ENCODE measurements around the gene TMOD1. TPM values are rescaled to one million over a fixed set of nuclear protein-coding genes. Genes with fewer than 3 reads are reported as not detected.
A peak's percentile ranks its signal among the peaks of the same experiment; 100 is the strongest.

The TMOD1 gene
- total and polyA plus RNA-seq, 4 donors = 2.4 to 7.9 (median 5.2) TPM

DNA sequence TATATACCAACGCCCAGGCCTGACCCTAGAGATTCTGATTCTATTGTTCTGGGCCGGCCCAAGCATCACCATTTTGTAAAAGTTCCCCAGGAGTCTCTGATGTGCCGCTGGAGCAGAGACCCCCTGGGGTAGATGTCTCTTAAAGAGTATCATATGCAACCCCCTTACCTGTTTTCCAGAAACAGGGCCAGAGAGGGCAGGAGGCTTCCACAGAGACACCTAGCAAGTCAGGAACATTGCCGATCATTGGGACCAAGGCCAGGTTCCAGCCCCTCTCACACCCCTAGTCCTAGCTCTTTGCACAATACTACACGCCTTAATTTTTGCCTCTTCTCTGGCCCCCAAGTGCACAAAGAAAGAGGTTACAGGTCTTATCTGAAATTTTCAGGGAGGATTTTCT, 63.8 kb downstream of the TMOD1 start:
- peaks cover 0 to 2% (median 0%) of the 10 kb centered on the region in 3 donors for H3K27me3 ChIP-seq (ENCODE audit: control insufficient read depth in 3 of 3, insufficient read depth in 3 of 3, low read length in 2 of 3)
- H3K9me3 ChIP-seq (ENCODE audit: control insufficient read depth in 4 of 4, insufficient read depth in 3 of 4, low read length in 3 of 4) = peaks cover 0 to 3% (median 0%) of the 10 kb centered on the region in 4 donors
- H3K4me1 ChIP-seq (ENCODE audit: control insufficient read depth in 5 of 5, insufficient read depth in 5 of 5, low read length in 5 of 5) = peaks cover 0 to 18% (median 0%) of the 10 kb centered on the region in 5 donors
- TF ChIP-seq, protein P1, sequence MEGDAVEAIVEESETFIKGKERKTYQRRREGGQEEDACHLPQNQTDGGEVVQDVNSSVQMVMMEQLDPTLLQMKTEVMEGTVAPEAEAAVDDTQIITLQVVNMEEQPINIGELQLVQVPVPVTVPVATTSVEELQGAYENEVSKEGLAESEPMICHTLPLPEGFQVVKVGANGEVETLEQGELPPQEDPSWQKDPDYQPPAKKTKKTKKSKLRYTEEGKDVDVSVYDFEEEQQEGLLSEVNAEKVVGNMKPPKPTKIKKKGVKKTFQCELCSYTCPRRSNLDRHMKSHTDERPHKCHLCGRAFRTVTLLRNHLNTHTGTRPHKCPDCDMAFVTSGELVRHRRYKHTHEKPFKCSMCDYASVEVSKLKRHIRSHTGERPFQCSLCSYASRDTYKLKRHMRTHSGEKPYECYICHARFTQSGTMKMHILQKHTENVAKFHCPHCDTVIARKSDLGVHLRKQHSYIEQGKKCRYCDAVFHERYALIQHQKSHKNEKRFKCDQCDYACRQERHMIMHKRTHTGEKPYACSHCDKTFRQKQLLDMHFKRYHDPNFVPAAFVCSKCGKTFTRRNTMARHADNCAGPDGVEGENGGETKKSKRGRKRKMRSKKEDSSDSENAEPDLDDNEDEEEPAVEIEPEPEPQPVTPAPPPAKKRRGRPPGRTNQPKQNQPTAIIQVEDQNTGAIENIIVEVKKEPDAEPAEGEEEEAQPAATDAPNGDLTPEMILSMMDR (IDR thresholded peaks at IDR 0.05; ENCODE audit: control extremely low read depth, extremely low read depth) = no peak
- H3K27ac ChIP-seq (ENCODE audit: low read depth in 1 of 2, low read length in 1 of 2) = no peak overlapping the region
- DNase-seq (no peak), ATAC-seq (ENCODE audit: insufficient read depth, low FRiP score) (no peak)
- 89 to 94% methylated on average over 5 of the region's 5 CpGs for WGBS, 2 donors
- H3K9ac ChIP-seq (ENCODE audit: insufficient read depth in 1 of 2, low read length in 2 of 2) = no peak overlapping the region
- peaks cover 0 to 6% (median 0%) of the 10 kb centered on the region in 4 donors for H3K36me3 ChIP-seq (ENCODE audit: control insufficient read depth in 4 of 4, insufficient read depth in 4 of 4, low read length in 4 of 4)
- no peak overlapping the region for H3K4me3 ChIP-seq

DNA sequence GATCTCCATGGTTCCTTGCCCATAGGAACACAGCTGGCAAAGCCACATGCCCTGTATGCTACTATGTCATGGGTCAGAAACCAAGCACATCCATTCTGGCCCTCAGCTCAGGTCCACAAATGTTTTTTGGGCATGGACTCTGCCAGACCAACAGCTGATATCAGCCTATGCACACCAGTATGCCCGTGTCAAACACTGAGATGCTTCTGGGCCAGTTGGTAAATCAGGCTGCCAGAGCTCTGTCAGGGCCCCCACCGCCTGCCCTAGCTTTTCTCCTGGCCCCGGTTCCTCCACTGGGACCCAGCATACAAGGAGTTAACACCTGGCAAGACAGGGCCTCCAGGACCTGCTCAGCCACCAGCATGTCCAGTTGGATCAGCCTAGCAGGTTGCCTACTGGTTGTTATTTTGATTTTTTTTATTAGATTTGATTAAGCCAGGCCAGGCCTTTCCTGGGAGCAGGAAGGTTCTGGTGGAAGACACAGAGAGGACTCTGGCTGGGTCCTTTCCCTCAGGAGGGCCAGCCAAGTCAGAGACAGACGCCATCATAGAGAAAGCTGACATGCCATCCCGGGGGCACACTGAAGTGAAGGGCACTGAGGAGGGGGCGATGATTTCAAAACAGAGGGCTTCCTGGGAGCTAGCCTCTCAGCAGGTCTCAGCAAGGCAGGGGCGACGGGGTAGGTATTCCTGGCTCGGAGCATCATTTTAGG, 65.9 kb downstream of the TMOD1 start:
- TF ChIP-seq, protein P1 (IDR thresholded peaks at IDR 0.05; ENCODE audit: control extremely low read depth, extremely low read depth) = no peak
- H3K27me3 ChIP-seq (ENCODE audit: control insufficient read depth in 3 of 3, insufficient read depth in 3 of 3, low read length in 2 of 3) = peaks cover 0 to 4% (median 0%) of the 10 kb centered on the region in 3 donors
- 67 to 88% methylated on average over 9 of the region's 9 CpGs for WGBS, 2 donors
- H3K9ac ChIP-seq (ENCODE audit: insufficient read depth in 1 of 2, low read length in 2 of 2) = no peak overlapping the region
- no peak for ATAC-seq (ENCODE audit: insufficient read depth, low FRiP score)
- peaks cover 0 to 18% (median 0%) of the 10 kb centered on the region in 5 donors for H3K4me1 ChIP-seq (ENCODE audit: control insufficient read depth in 5 of 5, insufficient read depth in 5 of 5, low read length in 5 of 5)
- peak overlapping the region in 1 of 2 donors; percentile 26 for H3K27ac ChIP-seq (ENCODE audit: low read depth in 1 of 2, low read length in 1 of 2)
- no peak overlapping the region for H3K4me3 ChIP-seq
- no peak for DNase-seq
- H3K36me3 ChIP-seq (ENCODE audit: control insufficient read depth in 4 of 4, insufficient read depth in 4 of 4, low read length in 4 of 4) = peaks cover 0 to 12% (median 0%) of the 10 kb centered on the region in 4 donors
- peaks cover 0 to 3% (median 0%) of the 10 kb centered on the region in 4 donors for H3K9me3 ChIP-seq (ENCODE audit: control insufficient read depth in 4 of 4, insufficient read depth in 3 of 4, low read length in 3 of 4)

DNA sequence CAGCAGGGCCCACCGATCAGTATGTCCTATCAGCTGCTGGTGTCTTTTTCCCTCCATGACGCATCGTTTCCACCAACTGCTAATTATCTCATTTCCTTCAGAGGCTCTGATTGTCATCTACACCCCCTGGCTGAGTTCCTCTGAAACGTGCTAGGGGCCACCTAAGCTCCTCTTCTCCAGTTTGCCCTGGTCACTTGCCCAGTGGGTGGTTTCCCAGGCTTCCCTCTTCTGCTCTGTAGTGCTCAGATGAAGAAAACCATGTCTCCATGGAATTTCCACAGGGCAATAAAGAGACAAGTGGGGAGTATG, 66.4 kb downstream of the TMOD1 start:
- H3K27ac ChIP-seq (ENCODE audit: low read depth in 1 of 2, low read length in 1 of 2) = no peak overlapping the region
- WGBS, 2 donors = 34 to 52% methylated on average over 4 of the region's 4 CpGs
- H3K4me3 ChIP-seq = no peak overlapping the region
- peaks cover 0 to 18% (median 0%) of the 10 kb centered on the region in 5 donors for H3K4me1 ChIP-seq (ENCODE audit: control insufficient read depth in 5 of 5, insufficient read depth in 5 of 5, low read length in 5 of 5)
- peaks cover 0 to 2% (median 0%) of the 10 kb centered on the region in 3 donors for H3K27me3 ChIP-seq (ENCODE audit: control insufficient read depth in 3 of 3, insufficient read depth in 3 of 3, low read length in 2 of 3)
- peaks cover 0 to 3% (median 0%) of the 10 kb centered on the region in 4 donors for H3K9me3 ChIP-seq (ENCODE audit: control insufficient read depth in 4 of 4, insufficient read depth in 3 of 4, low read length in 3 of 4)
- ATAC-seq (ENCODE audit: insufficient read depth, low FRiP score) (no peak), DNase-seq (no peak)
- H3K36me3 ChIP-seq (ENCODE audit: control insufficient read depth in 4 of 4, insufficient read depth in 4 of 4, low read length in 4 of 4) = peaks cover 0 to 12% (median 0%) of the 10 kb centered on the region in 4 donors
- no peak overlapping the region for H3K9ac ChIP-seq (ENCODE audit: insufficient read depth in 1 of 2, low read length in 2 of 2)
- TF ChIP-seq, protein P1 (IDR thresholded peaks at IDR 0.05; ENCODE audit: control extremely low read depth, extremely low read depth) = no peak

Data from lung (tissue), 12 donors.